K562 (cell line): ENCODE data around the gene NTM. TPM values are rescaled to one million over a fixed set of nuclear protein-coding genes. Genes with fewer than 3 reads are reported as not detected.

Source experiments
- ATAC-seq: fragments of 200-7000 bp; cut with Tn5 transposase; 3 replicates; pipeline ENCODE4 v1.9.1; 2020; ENCODE audit warnings: moderate library complexity
- BruUV-seq: library from RNA; stranded (reverse); fragments of 400-500 nt; replicated peaks from 2 replicates; lab custom pipeline; 2021; lab: Mats Ljungman, UMichigan
- CTCF ChIA-PET: fragments of 300-600 bp; formaldehyde crosslinking; extraction: SDS; loops from one replicate; lab custom pipeline; 2021; ENCODE audit warnings: low intra/inter-chr PET ratio; lab: Yijun Ruan, JAX
- POLR2A ChIA-PET: fragments of 300-600, 350-650 bp; sonication (Branson Sonifier 250); formaldehyde crosslinking; extraction: SDS; loops from one replicate; lab custom pipeline; 2021; ENCODE audit warnings: antibody characterized with exemption, inconsistent platforms; lab: Yijun Ruan, JAX
- DNase-seq, 4 experiments: peaks; one replicate each; pipeline versions ENCODE4 v3.0.0 to v3.0.0-alpha.2; 2011 to 2018; ENCODE audit warnings: low spot score in 3 of 4, mixed read lengths in 3 of 4; ENCODE audit errors: extremely low read depth in 1 of 4
- FAIRE-seq: peaks from 2 replicates; lab custom pipeline; 2011; peaks lifted over from hg19 to GRCh38; lab: Jason Lieb, UNC
- H2AFZ ChIP-seq: 2 replicates; pipeline ENCODE4 v1.6.0; 2011; ENCODE audit warnings: low read depth, low read length, control low read depth, inconsistent platforms
- H3K27ac ChIP-seq: fragments of 200-600 bp; 3 replicates; pipeline ENCODE4 v1.8.0; 2011; ENCODE audit warnings: low read depth, mild to moderate bottlenecking, control low read depth, inconsistent platforms, low read length, moderate library complexity, mixed read lengths; ENCODE audit errors: extremely low read depth
- H3K27me3 ChIP-seq, 2 experiments: fragments of 300-600 bp in 1 of 2; 2 replicates in 1 of 2; 3 replicates in 1 of 2; pipeline versions ENCODE4 v1.6.0 to v1.8.0; 2011; ENCODE audit warnings: inconsistent platforms in 2 of 2, low read length in 2 of 2, mild to moderate bottlenecking in 1 of 2, mixed read lengths in 1 of 2, moderate library complexity in 1 of 2; ENCODE audit not compliant: control insufficient read depth in 2 of 2, insufficient read depth in 2 of 2
- H3K36me3 ChIP-seq: fragments of 300-600 bp; 3 replicates; pipeline ENCODE4 v1.8.0; 2011; ENCODE audit warnings: mild to moderate bottlenecking, low read length, inconsistent platforms; ENCODE audit not compliant: control insufficient read depth, insufficient read depth
- H3K4me1 ChIP-seq, 2 experiments: fragments of 200-600 bp in 1 of 2; replicated peaks in 1 of 2; 2 replicates in 1 of 2; 3 replicates in 1 of 2; pipeline versions ENCODE4 v1.5.1 to v1.8.0; 2011; ENCODE audit warnings: inconsistent platforms in 2 of 2, low read length in 2 of 2, mild to moderate bottlenecking in 1 of 2, mixed read lengths in 1 of 2, moderate library complexity in 1 of 2; ENCODE audit not compliant: control insufficient read depth in 2 of 2, insufficient read depth in 2 of 2
- H3K4me2 ChIP-seq: 2 replicates; pipeline ENCODE4 v1.6.1; 2011; ENCODE audit warnings: low read length, control low read depth, inconsistent platforms, mixed read lengths; ENCODE audit not compliant: insufficient read depth
- H3K4me3 ChIP-seq: fragments of 200-600 bp; sonication (generic), shearing (Covaris generic); 2 replicates; pipeline ENCODE4 v1.5.1; 2016; ENCODE audit warnings: control low read depth, inconsistent platforms
- H3K79me2 ChIP-seq: fragments of 200-600 bp; 3 replicates; pipeline ENCODE4 v1.8.0; 2011; ENCODE audit warnings: low read length, inconsistent platforms; ENCODE audit not compliant: control insufficient read depth, insufficient read depth
- H3K9ac ChIP-seq, 2 experiments: 2 replicates each; pipeline versions ENCODE4 v1.6.0 to v1.6.1; 2011; ENCODE audit warnings: low read depth in 2 of 2, low read length in 2 of 2, control low read depth in 1 of 2, inconsistent platforms in 1 of 2, mild to moderate bottlenecking in 1 of 2, mixed read lengths in 1 of 2; ENCODE audit not compliant: insufficient read depth in 1 of 2
- H3K9me1 ChIP-seq: one replicate; pipeline ENCODE4 v1.6.0; 2011; ENCODE audit warnings: inconsistent platforms, mild to moderate bottlenecking, low read length, moderate library complexity; ENCODE audit not compliant: control insufficient read depth, insufficient read depth
- H3K9me3 ChIP-seq: replicated peaks from 2 replicates; pipeline ENCODE4 v1.5.1; 2011; ENCODE audit warnings: low read depth, low read length, inconsistent platforms; ENCODE audit not compliant: control insufficient read depth, insufficient read depth
- H4K20me1 ChIP-seq: replicated peaks from 2 replicates; pipeline ENCODE4 v1.6.1; 2011; ENCODE audit warnings: low read length, inconsistent platforms, mixed read lengths; ENCODE audit not compliant: control insufficient read depth, insufficient read depth
- CBFB ChIP-seq: sonication (generic); formaldehyde crosslinking; IDR thresholded peaks from 2 replicates; pipeline ENCODE4 v1.4.0; 2020; ENCODE audit warnings: mild to moderate bottlenecking, missing genetic modification reagents
- KAT2B ChIP-seq: IDR thresholded peaks from one replicate; pipeline ENCODE4 v1.6.1; 2012; ENCODE audit warnings: low read depth, mild to moderate bottlenecking, control low read depth, inconsistent platforms, low read length, moderate library complexity
- MAZ ChIP-seq, 2 experiments: fragments of 450-650 bp in 1 of 2; sonication (generic) in 1 of 2; formaldehyde crosslinking; IDR thresholded peaks in 1 of 2; conservative IDR thresholded peaks in 1 of 2; 2 replicates each; pipeline versions ENCODE4 v1.4.0 to v1.5.0; 2020; ENCODE audit warnings: mild to moderate bottlenecking in 1 of 2, missing genetic modification reagents in 1 of 2
- NEUROD1 ChIP-seq: fragments of 150-350 bp; IDR thresholded peaks from 2 replicates; pipeline ENCODE4 v1.6.1; 2014; ENCODE audit warnings: borderline replicate concordance, low read length, low read depth; ENCODE audit not compliant: partially characterized antibody
- NFATC3 ChIP-seq: fragments of 450-650 bp; IDR thresholded peaks from 2 replicates; pipeline ENCODE4 v1.6.1; 2017; ENCODE audit warnings: mild to moderate bottlenecking
- ZNF224 ChIP-seq: sonication (generic); formaldehyde crosslinking; IDR thresholded peaks from 2 replicates; pipeline ENCODE4 v1.8.0; 2022; ENCODE audit warnings: mild to moderate bottlenecking, missing genetic modification reagents
- ZNF76 ChIP-seq: fragments of 250-450 bp; sonication (Bioruptor Pico); IDR thresholded peaks from 2 replicates; pipeline ENCODE4 v1.4.0; 2020; ENCODE audit warnings: mild to moderate bottlenecking, moderate library complexity, borderline replicate concordance
- WGBS: fragments of 100-300 bp; shearing (Covaris generic); methylation state at CpG from one replicate; pipeline ENCODE4 v1.1.6; 2016; ENCODE audit warnings: low coverage, mixed read lengths; ENCODE audit not compliant: insufficient coverage; ENCODE audit errors: missing lambda C conversion rate; 5-methylcytosine and 5-hydroxymethylcytosine counted together
- in situ Hi-C: fragments of 300-500 bp; cut with MboI; formaldehyde crosslinking; loops from 4 replicates; pipeline ENCODE4 v1.15.0; 2018; ENCODE audit warnings: inconsistent platforms, mixed read lengths
- intact Hi-C: fragments of 100-400 bp; cut with micrococcal nuclease; formaldehyde crosslinking; loops from 2 replicates; pipeline ENCODE4 v1.14.2; 2022
- polyA plus RNA-seq, 8 experiments: library from polyadenylated mRNA; depleted of rRNA in 4 of 8; stranded (reverse) in 5 of 8; unstranded in 3 of 8; fragments of >200 nt; fragmentation: Nextera tagmentation in 2 of 8; fragmentation: Illumina TruSeq in 1 of 8; extraction: Ambion mirVana in 2 of 8; extraction: Trizol in 1 of 8; gene quantifications; 2 replicates each; pipeline versions ENCODE4 v1.2.1 to v1.2.3, GENCODE V29; 2011 to 2014; ENCODE audit warnings: inconsistent platforms in 1 of 8, missing spikeins in 1 of 8
- total RNA-seq, 7 experiments: library from RNA; depleted of rRNA in 6 of 7; stranded (reverse); fragments of >200 nt in 6 of 7; fragmentation: Illumina TruSeq in 2 of 7; extraction: Trizol in 2 of 7; gene quantifications; 2 replicates each; pipeline versions ENCODE4 v1.2.1 to v1.2.3, GENCODE V29; 2011 to 2021; ENCODE audit warnings: low replicate concordance in 1 of 7
- TF ChIP-seq, protein P1 (sequence below): fragments of 450-650 bp; formaldehyde crosslinking; IDR thresholded peaks from 2 replicates; pipeline ENCODE4 v1.4.0; 2020; ENCODE audit warnings: mild to moderate bottlenecking, moderate library complexity
- TF ChIP-seq, protein P2 (sequence below), 3 experiments: fragments of 200-800 bp in 1 of 3; sonication (Bioruptor generic) in 1 of 3; sonication (generic) in 1 of 3; formaldehyde crosslinking in 1 of 3; IDR thresholded peaks; 2 replicates each; pipeline versions ENCODE4 v1.6.1 to v1.8.0; 2016 to 2022; ENCODE audit warnings: mild to moderate bottlenecking in 2 of 3, missing compliant biosample characterization in 2 of 3, missing genetic modification characterization in 2 of 3, missing genetic modification reagents in 1 of 3
- TF ChIP-seq, protein P3 (sequence below): fragments of 450-650 bp; IDR thresholded peaks from 2 replicates; pipeline ENCODE4 v1.6.1; 2017; ENCODE audit warnings: antibody characterized with exemption
- TF ChIP-seq, protein P4 (sequence below): sonication (generic); formaldehyde crosslinking; IDR thresholded peaks from 2 replicates; pipeline ENCODE4 v1.8.0; 2022; ENCODE audit warnings: missing genetic modification reagents, mild to moderate bottlenecking, moderate library complexity, borderline replicate concordance
- TF ChIP-seq, protein P5 (sequence below): sonication (generic); formaldehyde crosslinking; IDR thresholded peaks from 2 replicates; pipeline ENCODE4 v1.8.0; 2023; ENCODE audit warnings: mild to moderate bottlenecking, missing genetic modification reagents

Gene NTM
- total and polyA plus RNA-seq, 9 of the 15 experiments (the other 6 are each of a cell fraction or from before 2014, with no cell fraction given) = not detected

DNA sequence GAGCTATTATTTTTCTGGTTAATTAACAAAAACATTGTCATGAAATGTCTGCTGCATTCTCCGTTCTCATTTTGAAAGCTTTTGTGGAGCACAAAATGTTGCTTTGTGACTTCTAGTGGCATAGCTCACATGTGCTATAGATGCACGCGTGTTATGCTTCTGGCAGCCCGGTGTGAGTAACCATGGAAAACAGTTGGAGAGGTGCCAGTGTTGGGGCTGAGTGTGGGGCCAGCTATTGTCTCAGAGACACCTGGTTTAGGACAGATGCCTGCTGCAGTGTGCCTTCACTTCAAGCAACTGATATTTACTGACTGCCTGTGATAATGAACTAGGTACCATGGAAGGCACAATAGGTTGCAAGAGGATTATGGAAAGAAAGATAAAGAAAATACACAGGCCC lies 760.6 kb downstream of the NTM start:
- FAIRE-seq (no peak), ATAC-seq (no peak), DNase-seq (no peak)
- WGBS = 0% methylated on average over 4 of the region's 4 CpGs
- Histone ChIP-seq H3K4me2 (no peak overlapping the region), H3K27me3 (no peaks in the 10 kb centered on the region), H3K79me2 (no peaks in the 10 kb centered on the region), H3K4me3 (no peak overlapping the region), H4K20me1 (no peaks in the 10 kb centered on the region), H3K9ac (no peak overlapping the region), H3K36me3 (no peaks in the 10 kb centered on the region), H3K9me3 (no peaks in the 10 kb centered on the region), H3K9me1 (no peaks in the 10 kb centered on the region), H3K27ac (no peak overlapping the region), H3K4me1 (no peaks in the 10 kb centered on the region), H2AFZ (no peak overlapping the region)
- intact Hi-C loops = no loop called here
- in situ Hi-C loops = no loop called here
- POLR2A ChIA-PET = no interaction called here
- CTCF ChIA-PET = no interaction called here
- BruUV-seq = no TSS peak
- no peak for TF ChIP-seq ZNF224
- TF ChIP-seq, protein P1, sequence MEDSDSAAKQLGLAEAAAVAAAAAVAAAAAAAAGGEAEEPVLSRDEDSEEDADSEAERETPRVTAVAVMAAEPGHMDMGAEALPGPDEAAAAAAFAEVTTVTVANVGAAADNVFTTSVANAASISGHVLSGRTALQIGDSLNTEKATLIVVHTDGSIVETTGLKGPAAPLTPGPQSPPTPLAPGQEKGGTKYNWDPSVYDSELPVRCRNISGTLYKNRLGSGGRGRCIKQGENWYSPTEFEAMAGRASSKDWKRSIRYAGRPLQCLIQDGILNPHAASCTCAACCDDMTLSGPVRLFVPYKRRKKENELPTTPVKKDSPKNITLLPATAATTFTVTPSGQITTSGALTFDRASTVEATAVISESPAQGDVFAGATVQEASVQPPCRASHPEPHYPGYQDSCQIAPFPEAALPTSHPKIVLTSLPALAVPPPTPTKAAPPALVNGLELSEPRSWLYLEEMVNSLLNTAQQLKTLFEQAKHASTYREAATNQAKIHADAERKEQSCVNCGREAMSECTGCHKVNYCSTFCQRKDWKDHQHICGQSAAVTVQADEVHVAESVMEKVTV (CRISPR knock-in tag) = no peak
- TF ChIP-seq, protein P2, sequence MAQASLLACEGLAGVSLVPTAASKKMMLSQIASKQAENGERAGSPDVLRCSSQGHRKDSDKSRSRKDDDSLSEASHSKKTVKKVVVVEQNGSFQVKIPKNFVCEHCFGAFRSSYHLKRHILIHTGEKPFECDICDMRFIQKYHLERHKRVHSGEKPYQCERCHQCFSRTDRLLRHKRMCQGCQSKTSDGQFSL (CRISPR knock-in tag; IDR thresholded peaks at IDR 0.05) = no peak
- TF ChIP-seq, protein P2 (tag; IDR thresholded peaks at IDR 0.05) = no peak
- TF ChIP-seq MAZ (CRISPR knock-in tag; conservative IDR thresholded peaks at IDR 0.05 in 1 of 2, IDR thresholded peaks at IDR 0.05 in 1 of 2) = no peak
- TF ChIP-seq, protein P3, sequence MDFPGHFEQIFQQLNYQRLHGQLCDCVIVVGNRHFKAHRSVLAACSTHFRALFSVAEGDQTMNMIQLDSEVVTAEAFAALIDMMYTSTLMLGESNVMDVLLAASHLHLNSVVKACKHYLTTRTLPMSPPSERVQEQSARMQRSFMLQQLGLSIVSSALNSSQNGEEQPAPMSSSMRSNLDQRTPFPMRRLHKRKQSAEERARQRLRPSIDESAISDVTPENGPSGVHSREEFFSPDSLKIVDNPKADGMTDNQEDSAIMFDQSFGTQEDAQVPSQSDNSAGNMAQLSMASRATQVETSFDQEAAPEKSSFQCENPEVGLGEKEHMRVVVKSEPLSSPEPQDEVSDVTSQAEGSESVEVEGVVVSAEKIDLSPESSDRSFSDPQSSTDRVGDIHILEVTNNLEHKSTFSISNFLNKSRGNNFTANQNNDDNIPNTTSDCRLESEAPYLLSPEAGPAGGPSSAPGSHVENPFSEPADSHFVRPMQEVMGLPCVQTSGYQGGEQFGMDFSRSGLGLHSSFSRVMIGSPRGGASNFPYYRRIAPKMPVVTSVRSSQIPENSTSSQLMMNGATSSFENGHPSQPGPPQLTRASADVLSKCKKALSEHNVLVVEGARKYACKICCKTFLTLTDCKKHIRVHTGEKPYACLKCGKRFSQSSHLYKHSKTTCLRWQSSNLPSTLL = no peak
- TF ChIP-seq, protein P4, sequence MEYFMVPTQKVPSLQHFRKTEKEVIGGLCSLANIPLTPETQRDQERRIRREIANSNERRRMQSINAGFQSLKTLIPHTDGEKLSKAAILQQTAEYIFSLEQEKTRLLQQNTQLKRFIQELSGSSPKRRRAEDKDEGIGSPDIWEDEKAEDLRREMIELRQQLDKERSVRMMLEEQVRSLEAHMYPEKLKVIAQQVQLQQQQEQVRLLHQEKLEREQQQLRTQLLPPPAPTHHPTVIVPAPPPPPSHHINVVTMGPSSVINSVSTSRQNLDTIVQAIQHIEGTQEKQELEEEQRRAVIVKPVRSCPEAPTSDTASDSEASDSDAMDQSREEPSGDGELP (CRISPR knock-in tag) = no peak
- TF ChIP-seq NEUROD1 = no peak
- no peak for TF ChIP-seq NFATC3
- TF ChIP-seq ZNF76 (CRISPR knock-in tag) = no peak
- no peak for TF ChIP-seq CBFB
- TF ChIP-seq KAT2B = no peak
- TF ChIP-seq, protein P5, sequence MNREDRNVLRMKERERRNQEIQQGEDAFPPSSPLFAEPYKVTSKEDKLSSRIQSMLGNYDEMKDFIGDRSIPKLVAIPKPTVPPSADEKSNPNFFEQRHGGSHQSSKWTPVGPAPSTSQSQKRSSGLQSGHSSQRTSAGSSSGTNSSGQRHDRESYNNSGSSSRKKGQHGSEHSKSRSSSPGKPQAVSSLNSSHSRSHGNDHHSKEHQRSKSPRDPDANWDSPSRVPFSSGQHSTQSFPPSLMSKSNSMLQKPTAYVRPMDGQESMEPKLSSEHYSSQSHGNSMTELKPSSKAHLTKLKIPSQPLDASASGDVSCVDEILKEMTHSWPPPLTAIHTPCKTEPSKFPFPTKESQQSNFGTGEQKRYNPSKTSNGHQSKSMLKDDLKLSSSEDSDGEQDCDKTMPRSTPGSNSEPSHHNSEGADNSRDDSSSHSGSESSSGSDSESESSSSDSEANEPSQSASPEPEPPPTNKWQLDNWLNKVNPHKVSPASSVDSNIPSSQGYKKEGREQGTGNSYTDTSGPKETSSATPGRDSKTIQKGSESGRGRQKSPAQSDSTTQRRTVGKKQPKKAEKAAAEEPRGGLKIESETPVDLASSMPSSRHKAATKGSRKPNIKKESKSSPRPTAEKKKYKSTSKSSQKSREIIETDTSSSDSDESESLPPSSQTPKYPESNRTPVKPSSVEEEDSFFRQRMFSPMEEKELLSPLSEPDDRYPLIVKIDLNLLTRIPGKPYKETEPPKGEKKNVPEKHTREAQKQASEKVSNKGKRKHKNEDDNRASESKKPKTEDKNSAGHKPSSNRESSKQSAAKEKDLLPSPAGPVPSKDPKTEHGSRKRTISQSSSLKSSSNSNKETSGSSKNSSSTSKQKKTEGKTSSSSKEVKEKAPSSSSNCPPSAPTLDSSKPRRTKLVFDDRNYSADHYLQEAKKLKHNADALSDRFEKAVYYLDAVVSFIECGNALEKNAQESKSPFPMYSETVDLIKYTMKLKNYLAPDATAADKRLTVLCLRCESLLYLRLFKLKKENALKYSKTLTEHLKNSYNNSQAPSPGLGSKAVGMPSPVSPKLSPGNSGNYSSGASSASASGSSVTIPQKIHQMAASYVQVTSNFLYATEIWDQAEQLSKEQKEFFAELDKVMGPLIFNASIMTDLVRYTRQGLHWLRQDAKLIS (CRISPR knock-in tag) = no peak
